Stimulated activated CD4-positive, alpha-beta T cell treated with anti-CD3 and anti-CD28 coated beads, Interleukin-4, amount 100 ng/mL, for 48 hours (primary cell): ENCODE data around the gene ABCC2.

ENCODE experiments used
- DNase-seq, 2 donors: peaks; one replicate each; pipeline ENCODE4 v3.0.0-alpha.2; 2020; ENCODE audit warnings: low read depth in 2 of 2

Gene ABCC2

DNA sequence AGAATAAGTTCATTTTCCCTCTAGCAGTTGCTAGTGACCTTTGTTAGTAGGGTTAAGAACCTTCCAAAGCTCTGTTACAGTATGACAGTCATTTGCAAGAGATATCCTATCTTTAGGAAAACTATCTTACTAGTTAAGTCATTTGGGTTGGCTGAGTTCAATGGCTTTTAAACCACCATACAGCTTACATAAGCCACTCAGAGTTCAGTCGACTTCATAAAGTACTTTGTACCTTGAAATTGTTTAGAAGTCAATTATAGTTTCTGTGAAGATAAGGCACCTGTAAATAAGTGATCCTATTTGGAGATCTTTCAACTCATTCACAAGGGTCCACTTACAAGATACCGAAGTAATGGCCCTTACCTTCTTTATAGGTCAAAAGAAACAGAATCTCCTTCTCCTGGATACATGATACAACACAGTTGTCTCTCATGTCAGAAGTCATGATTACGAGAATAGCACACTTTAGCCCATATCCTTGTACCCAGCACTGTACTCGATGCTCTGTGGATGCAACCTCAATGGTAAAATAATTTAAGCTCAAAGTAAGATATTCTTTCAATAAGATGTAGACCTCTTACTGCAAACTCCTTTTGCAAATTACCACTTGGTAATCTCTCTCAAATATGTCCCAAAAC lies 11.9 kb upstream of the ABCC2 start:
- DNase-seq: no peak

DNA sequence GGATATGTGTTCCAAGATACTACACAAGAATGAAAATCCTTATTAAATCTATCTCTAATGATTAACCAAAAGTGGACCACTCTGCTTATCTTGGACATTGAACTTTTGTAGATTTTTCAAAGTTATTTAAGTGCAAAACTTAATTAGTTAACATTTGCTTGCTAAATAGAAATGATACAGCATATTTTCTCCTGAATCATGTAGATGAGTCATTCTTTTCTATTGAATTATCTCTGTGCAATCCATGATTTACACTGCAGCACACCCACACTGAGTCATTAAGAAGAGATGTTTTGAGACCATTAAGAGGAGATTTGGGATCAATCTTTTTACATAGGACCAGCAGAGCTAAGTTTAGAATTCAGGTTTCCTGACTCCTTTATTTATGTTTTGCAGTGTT lies 6.6 kb upstream of the ABCC2 start:
- no peak for DNase-seq

DNA sequence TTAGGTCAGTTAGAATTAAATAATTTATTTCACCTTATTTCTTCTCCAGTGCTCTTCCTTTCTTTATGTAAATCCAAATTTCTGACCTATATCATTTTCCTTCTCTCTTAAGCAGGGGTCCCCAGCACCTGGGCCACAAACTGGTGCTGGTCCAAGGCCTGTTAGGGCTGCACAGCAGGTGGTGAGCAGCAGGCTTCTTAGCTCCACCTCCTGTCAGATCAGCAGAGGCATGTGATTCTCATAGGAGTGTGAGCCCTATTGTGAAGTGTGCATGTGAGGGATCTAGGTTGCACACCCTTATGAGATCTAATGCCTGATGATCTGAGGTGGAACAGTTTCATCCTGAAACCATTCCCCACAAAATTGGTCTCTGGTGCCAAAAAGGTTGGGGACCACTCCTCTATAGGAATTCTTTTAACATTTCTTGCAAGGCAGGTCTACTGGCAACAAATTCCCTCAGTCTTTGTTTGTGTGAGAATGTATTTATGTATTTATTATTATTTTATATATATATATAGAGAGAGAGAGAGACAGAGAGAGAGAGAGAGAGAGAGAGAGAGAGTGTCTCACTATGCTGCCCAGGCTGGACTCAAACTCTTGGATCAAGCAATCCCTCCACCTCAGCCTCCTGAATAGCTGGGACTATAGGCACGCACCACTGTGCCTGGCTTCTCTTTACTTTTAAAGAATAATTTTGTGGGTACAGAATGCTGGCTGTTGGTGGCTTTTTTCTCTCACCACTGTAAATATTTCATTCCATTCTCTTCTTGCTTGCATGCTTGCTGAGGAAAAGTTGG lies 4.3 kb upstream of the ABCC2 start:
- no peak for DNase-seq

DNA sequence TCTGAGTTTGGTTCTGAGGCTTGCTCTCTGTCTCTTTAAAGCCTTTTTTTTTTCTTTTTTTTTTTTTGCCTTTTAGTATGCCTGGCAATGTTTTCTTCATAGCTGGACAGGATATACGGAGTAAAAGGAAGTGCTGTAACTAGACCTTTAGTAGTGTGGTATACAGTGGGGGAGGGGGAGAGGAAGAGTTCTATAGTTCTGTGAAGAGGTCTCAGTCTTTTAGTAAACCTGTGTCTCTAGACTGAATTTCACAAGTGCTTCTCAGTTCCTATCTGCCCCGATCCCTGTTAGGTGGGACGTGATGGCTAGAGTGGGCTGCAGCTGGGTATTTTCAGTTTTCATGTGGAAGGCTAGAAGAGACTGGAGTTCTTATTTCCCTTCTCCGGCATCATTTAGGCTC lies 3.1 kb upstream of the ABCC2 start:
- no peak for DNase-seq

DNA sequence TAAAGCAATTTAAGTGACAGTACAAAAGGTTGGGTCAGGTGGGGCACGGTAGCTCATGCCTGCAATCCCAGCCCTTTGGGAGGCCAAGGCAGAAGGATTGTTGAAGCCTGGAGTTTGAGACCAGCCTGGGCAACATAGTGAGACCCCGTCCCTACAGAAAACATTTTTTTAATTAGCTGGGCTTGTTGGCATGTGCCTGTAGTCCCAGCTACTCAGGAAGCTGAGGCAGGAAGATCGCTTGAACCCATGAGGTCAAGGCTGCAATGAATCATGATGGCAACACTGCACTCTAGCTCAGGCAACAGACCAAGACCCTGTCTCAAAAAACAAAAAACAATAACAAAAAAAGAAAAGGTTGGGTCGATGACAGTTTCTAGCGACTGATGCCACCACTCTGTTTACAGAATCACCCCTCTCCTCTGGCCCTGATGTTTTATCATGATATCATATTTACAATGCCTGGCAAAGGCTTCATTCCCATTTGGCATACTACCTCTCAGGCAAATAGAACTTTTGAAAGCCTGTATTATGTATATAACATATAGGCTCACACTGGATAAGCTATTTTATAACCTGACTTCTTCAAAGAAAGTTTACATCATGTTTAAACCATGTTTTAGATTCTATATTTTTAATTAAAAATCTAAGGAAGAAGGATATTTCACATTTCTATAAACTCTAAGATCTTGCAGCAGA lies 558 bp upstream of the ABCC2 start:
- no peak for DNase-seq

DNA sequence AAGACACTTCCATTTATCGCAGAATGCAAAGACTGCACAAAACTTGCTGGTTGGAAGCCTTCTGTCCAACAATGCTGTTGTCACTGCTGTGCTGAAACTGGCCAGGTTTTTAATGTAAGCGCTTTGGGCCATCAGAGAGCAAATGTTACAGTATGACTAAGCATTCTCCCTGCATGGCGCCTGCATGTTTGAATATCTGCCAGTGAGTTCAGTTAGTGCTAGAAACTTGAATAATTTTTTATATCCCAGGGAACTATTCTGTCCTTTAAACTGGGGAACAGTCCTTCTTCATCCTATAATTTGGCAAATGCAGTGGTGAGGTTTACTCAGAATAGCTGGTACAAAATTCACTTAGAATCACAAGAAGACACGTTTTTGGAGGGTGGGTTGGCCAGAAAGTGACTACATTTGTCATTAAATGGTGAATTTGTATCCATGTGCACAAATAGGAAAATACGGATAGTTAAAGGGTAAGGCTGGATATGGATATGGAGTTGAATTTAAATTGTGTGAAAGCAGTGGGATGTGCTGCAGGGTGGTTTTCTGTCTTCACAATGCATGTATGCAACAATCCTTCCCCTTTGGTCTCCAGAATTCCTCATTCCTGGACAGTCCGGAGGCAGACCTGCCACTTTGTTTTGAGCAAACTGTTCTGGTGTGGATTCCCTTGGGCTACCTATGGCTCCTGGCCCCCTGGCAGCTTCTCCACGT lies 1.7 kb downstream of the ABCC2 start:
- DNase-seq: no peak

DNA sequence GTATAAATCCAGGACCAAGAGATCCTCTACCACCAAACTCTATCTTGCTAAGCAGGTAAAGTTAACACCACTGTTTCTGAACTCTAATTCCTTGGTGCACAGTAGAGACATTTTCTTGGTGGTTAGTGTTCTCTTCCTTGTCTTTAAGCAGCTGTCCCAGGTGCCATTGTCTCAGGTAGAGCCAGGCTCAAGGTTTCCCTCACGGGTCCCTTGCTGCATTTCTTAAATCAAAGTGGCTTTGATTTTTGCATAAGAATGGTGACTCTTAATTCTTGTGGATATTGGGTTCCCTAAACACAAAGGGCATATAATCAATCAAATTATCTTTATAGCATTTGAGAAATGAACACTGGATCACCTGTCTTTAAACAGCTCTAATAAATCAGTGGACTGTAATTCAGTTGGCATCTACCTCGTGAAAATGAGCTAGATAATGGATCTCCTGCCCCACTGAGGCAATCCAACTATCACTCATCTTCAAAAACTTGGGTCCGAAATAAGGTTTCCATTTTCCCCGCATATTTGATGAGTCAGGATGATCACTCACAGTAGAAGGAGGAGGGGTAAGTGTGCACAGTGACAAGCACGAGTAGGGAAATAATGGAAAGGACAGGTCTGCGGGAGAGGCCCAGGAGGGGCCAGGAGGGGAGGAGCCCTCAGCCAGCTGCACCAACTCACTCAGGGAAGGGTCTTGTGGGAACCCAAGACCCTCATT lies 2.4 kb downstream of the ABCC2 start:
- no peak for DNase-seq

DNA sequence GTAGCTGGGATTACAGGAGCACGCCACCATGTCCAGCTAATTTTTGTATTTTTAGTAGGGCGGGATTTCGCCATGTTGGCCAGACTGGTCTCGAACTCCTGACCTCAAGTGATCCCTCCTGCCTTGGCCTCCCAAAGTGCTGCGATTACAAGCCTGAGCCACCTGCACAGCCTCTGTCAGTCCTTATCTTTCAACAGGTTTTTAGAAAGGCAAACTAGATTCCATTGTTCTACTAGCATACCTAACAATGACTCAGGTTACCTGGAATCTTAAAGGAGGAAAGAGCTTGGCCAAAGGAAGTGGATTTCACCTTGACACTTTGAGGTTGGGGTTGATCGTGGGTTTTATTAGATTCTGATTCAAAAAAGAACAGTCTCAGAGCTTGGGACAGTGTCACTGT lies 3.2 kb downstream of the ABCC2 start:
- no peak for DNase-seq

DNA sequence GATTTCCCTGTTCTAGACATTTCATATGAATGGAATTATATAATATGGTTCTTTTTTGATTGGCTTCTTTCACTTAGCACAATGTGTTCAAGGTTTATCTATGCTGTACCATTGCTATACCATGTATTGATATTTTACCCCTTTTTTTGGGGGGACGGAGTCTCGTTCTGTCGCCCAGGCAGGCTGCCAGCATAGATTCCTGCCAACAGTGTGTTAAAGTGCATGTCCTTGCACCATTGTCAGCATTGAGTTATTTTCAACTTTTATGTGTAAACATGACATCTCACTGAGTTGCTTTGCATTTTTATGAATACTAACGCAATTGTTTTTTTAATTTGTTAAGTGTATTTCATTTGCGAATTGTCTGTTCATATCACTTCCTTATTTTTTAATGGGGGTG lies 4.9 kb downstream of the ABCC2 start:
- no peak for DNase-seq

DNA sequence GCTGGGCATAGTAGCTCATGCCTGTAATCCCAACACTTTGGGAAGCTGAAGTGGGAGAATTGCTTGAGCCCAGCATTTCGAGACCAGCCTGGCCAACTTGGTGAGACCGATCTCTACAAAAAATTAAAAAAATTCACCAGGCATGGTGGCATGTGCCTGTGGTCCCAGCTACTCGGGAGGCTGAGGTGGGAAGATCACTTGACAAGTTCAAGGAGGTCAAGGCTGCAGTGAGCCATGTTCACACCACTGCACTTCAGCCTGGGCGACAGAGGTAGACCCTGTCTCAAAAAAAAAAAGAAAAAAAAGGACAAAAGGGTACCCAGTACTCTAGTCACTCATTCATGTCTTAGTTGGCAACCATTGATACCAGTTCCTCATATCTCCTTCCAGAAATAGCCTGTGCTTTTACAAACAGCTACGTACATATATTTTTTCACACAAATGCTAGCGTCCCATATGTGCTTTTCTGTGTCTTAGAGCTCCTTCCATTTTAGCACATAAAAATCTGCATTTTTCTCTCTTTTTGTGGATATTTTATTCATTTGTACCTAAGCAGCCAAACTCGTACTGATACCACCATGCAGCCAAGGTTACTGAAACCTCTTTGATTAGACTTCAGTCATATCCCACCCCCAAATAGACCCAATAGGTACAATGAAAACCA lies 5.5 kb downstream of the ABCC2 start:
- no peak for DNase-seq

DNA sequence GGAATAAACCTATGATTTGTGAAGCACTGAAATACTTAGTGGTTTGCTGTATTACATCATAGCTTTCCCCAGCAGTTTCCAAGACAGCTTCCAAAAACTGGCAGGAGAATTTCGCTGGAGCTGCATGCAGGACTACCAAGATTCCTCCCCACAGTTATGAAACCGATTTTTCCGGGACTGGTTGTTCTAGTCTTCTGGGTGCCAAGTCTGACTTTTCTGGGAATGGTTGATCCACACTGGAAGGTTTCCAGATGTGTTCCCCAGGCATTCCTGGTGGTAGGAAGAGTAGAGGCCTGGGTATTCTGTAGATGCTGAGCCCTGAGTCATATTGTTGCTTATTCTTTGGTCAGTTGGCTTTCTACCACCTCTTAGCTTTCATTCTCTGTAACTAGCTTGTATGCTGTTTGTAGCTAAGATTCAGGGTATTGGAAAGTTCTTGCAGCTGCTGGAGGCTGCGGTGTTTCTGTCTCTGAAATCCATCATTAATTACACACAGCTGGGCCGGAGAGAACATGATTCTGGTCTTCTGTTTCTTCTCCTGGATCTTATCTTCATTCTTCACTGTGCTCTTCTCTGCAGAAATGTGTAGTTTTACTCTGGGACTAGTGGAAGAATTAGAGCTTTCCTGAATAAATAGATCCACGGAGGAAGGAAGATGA lies 6.3 kb downstream of the ABCC2 start:
- no peak for DNase-seq

DNA sequence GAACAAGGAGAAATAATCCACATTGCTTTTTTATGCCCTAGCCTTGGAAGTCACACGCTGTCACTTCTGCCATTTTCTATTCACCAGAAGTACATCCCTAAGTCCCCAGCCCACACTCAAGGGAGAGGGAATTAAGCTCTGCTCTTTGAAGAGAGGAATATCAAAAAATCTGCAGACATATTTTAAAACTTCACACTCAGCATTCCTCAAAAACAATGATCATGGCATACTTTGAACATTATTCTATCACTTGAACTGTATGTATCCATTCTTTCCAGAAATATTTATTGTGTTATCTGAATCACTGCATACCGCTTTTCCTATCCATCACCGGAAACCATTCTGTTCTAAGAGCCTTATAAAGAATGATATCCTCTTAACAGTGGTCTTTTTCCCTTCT lies 9.4 kb downstream of the ABCC2 start:
- DNase-seq: no peak

DNA sequence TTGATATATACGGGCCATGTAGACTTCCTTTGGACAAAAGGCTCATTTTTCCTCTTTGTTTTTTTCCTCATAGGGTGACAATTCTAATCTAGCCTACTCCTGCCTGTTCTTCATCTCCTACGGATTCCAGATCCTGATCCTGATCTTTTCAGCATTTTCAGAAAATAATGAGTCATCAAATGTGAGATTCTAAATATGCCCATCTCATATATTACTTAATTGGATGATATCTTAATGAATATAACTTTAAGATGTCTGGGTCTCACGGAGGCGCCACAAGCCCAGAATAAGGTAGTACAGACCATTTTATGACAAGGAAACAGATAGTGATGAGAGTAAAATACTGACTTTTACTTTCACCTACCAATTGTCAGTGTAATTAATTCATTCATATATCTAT lies 11.4 kb downstream of the ABCC2 start:
- no peak for DNase-seq

DNA sequence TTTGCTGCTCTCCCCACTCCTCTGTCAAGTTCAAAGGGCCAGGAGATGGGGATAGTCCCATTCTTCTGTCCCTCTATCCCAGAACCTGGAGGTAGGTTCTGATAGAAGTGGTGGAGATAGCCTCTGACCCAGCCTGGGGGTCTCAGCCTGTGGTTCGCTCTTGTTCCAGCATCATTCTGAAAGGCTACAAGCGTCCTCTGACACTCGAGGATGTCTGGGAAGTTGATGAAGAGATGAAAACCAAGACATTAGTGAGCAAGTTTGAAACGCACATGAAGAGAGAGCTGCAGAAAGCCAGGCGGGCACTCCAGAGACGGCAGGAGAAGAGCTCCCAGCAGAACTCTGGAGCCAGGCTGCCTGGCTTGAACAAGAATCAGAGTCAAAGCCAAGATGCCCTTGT lies 14.5 kb downstream of the ABCC2 start:
- DNase-seq: no peak

DNA sequence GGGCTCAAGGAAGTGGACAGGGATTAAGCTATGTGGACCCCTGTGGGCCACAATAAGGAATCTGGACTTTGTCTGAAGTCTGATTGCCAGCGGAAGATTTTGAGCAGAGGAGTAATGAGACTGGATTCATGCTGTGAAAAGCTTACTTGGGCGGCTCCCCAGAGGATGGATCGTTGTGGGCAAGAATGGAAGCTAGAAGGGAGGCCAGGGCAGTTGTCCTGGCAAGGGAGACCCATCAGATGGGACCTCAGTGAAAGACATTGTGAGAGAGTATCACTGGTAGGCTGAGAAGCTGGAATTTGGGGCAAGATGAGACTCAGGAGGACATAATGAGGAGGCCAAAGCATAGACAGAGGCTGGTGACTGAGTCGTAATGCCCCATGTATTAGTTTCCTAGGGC lies 15.6 kb downstream of the ABCC2 start:
- DNase-seq: no peak

DNA sequence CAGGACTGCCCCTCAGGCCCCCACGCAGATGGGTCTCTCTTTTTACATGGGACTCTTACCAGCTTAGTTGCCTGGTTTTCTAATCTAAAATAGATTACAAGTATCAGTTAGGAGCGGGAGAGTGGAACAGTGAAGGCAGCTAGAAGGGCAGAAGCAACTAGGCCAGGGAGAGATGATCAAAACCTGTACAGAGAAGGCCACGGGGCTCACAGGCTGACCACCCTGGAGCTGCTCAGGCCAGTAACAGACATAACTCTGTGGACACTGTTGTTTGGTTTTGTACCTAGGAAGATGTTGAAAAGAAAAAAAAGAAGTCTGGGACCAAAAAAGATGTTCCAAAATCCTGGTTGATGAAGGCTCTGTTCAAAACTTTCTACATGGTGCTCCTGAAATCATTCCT lies 16.5 kb downstream of the ABCC2 start:
- DNase-seq: no peak

DNA sequence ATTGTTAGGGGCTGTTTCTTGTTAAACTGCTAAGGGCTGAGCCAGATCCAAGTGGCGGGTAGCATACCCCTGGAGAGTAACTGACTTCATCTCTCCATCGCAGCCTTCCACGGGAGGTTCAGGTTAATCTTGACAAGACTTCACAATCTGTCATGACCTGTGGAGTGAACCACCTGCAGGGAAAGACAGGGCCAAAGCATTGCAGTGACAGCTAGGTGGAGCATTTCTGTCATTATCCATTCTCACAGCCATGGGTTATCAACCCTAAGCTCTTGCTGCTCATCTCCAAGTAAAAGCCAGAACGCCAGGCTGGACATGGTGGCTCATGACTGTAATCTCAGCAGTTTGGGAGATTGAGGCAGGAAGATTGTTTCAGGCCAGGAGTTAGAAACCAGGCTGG lies 17.2 kb downstream of the ABCC2 start:
- no peak for DNase-seq

DNA sequence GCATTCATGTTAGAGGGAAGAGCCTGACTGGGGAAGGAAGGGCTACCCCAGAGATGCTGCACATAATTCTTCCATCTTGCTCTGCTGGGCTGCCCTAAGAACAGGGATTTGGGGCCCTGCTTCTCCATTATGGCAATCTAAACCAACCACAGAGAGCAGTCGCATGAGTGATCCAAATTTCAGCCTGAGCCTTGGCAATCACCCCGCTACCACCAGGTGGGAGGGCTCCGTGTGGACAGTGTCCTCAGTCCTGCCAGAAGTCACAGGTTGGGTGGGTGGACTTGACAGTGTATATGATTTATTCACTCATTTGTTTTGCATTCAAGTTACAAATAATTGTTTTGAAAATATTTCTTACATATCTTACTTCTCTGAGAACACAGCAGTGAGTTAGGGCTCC lies 22.0 kb downstream of the ABCC2 start:
- DNase-seq: no peak

DNA sequence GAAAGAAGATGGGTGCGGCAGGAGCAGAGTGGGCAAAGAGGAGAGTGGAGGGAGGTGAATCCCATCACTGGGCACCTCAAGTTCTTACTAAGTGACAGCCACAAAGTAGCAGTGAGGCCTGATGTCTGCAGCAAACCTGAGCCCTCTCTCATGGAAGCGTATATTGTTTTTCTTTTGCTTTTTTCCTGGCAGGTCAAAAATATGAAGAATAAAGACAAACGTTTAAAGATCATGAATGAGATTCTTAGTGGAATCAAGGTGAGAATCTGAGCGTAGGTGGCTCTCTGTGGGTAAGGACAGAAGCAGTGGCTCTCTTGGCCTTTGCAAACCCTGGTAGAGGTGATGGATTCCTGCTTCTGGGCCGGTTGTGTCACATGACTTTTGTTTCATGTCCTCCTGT lies 22.8 kb downstream of the ABCC2 start:
- DNase-seq: no peak

DNA sequence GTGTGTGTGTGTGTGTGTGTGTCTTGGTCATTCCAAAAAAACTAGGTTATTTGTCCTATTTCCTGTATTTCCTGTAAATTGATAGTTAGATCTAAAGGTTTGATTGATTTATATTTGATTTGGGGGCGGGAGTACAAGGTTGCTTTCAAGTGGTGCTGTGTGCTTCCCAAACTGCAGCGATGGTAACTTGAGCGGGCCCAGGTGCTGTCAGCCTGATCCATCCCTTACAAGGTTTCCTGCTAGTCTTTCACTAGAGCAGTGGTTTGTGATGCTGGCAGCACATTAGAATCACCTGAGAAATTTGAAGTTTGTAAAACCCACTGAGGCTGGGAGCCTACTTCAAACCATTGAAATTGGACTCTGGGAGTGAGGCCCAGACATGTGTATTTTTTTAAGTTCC lies 23.7 kb downstream of the ABCC2 start:
- DNase-seq: no peak

DNA sequence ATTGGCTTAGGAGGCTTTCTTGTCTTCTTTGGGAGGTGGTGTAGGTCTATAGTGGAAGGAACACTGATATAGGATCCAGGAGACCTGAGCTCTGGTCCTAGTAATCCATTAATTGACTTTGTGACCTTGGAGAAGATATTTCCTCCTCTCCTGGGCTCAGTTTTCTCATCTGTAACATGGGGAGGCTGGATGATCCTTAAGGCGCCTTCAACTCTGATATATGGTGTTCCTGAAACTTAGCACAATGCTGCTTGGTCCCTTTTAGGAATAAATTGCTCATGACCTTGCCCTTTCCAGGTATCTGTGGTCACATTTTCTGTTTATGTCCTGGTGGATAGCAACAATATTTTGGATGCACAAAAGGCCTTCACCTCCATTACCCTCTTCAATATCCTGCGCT lies 25.3 kb downstream of the ABCC2 start:
- no peak for DNase-seq
